ENCODE measurements around the gene COX6B2.

The COX6B2 gene

DNA sequence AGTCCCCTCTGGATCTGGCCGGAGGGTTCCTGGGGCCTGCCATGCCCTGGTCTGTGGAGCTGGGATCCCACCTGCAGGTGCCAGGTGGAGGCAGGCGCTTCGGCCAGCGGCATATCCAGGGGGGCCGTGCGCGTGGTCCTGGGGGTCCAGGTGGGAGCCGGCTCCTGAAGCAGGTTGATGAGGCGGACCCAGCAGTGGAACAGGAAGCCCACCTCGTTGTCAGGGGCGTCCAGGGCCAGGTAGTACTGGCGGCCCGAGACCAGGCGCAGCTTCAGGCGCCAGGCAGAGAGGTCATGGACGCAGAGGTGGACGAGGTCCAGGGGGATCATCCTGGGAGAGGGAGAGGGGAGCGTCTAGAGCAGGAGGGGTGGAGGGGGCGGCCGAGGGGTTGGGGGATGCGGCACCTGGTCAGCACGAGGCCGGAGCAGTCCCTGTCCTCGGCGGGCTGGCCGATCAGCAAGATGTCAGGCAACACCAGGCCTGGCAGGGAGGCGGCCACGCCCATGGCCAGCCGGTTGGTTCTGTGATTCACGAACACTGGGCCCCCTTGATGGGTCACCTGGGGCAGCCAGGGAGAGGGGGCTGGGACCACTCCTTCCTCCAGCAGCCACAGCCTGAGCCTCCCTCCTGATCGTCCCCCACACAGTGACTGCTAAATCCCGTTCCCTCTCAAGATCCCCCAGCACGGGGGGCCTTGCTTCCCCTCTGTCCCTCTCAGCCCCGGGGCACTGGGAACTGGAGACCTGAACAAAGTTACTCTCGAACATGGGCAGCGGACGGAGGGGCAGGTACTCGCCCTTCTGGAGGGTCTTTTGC is 7.9 kb upstream of the COX6B2 start:
- DNase-seq (ENCODE audit: low spot score) = no peak

DNA sequence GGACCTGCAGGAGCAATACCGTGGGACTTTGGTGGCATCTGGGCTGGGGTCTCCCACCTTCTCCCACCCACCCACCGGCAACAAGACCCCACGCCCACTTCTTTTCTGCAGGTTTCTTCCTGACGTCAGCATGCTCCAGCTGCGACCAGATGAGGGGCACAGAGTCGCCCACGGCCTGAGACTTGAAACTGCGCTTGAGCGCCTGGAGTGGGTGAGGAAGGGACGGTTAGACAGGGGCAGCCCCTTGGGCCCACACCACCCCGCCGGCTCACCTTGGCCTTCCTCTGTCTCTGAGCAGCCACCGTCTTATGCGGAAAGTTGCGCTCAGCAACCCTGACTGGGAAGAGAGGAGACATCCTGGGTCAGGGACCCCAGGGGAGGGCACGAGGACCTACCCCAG is 6.4 kb upstream of the COX6B2 start:
- DNase-seq (ENCODE audit: low spot score) = no peak

DNA sequence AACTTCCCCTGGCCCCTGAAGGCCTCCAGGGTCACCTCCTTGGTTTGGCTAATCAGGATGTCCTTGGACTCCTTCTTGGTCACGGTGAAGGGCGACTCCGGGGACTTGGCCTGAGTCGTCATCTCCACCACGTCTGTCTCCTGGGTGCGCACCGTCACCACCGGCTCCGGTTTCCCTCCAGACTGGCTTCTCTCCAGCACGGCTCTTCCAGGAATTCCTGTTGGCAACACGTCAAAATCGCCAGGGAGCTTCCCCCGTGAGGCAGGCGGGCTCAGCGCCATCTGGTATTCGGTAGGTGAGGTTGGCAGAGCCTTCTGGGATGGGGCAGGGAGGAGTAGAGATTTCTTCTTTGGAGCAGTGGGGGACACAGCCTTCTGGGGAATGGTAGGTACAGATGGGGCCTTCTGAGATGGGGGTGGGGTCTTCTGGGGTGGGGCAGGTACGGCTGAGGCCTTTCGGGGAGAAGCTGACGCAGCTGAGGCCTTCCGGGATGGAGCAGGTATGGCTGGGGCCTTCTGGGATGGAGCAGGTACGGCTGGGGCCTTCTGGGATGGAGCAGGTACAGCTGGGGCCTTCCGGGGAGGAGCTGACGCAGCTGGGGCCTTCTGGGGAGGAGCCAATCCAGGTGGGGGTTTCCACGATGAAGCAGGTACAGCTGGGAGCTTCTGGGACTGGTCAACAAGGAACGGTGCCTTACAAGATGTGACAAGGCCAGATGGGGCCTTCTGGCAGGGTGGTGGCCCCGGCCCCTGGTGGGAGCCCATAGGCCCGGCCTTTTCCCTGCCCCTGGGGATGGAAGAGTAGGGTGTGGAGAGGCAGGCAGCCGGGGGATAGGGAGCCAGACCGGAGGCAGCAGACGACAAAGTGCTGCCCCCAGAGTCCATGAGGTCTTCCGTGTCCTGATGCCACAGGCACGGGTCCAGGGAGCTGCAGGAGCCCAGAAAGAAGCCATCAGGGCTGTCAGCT is 4.7 kb upstream of the COX6B2 start:
- DNase-seq (ENCODE audit: low spot score) = no peak

DNA sequence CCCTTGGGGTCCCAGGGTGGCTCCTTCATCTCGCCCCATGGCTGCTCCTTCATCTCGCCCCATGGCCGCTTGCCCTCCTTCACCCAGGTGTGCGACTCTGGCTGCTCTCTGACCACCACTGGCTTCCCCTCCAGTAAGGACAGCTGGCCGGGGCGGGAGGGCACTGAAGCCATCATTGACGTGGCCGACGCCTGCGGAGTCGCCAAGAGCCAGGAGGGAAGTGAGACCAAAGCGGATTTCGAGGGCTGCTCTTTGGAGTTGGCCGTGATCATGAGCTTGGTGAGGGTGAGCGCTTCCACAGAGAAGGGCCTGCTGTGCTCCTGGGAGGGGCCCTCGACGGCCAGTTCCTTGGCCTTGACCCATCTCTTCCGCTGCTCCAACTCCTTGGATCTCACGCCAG is 4.0 kb upstream of the COX6B2 start:
- no peak for DNase-seq (ENCODE audit: low spot score)

DNA sequence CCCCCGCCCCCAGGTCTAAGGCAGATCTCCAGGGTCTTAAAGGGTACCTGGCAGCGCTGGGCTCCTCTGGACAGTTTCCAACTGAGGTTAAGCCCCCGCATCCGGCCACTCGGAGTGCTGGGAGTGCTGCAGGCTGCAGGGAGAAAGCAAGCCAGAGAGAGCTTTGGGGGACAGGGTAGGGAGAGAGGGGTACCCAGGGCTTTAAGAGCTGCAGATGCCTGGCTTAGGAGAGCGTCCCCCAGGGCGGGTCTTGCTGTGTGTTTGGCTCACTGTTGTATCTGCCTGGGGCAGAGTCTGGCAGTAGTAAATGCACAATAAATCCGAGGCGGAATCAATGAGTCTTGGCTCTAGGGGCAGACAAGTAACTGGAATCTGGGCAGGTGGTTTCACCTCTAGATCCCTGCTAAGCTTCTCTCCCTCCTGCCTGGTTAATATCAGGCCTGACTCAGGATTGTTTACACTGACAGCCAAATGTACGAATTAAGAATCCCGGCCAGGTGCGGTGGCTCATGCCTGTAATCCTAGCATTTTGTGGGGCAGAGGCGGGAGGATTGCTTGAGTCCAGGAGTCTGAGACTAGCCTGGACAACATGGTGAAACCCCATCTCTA is 798 bp upstream of the COX6B2 start:
- no peak for DNase-seq (ENCODE audit: low spot score)

DNA sequence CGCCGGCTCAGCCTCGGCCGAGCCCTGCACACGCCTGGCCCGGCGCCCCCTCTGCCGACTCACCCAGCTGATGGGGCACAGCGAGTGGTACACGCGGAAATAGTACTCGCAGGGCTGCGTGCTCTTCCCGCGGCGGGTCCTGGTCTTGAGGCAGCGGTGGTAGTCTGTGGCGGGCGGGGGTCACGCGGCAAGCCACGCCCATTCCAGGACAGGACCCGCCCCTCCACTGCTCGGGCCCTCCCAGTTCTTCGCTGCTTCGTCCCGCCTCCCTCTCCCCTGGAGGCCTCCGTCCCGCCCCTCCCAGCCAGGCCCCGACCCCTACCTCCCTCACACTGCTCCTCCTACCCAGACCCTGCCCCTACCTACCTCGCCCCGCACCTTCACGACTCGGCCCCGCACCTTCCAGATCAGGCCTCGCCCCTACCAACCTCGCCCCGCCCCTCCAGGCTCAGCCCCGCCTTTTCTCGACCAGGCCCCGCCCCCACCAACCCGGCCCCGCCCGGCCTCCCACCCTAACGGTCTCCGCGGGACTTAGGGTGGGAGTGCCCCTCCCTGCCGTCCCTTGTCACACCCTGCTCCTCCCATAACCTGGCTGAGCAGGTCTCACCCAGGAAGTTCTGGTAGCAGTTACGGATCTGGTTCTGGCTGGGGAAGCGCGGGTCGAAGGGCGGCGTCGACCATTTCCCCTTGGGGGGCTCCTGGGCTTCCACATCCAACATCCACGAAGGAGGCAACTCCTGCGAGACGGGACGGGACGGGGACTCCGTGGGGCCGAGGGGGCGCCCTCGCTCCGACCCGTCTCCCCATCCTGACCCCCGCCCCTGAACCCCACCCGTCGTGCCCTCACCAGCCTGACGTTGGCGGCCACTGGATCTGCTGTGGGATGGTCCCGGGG is 469 bp downstream of the COX6B2 start:
- peak; percentile 87 for DNase-seq (ENCODE audit: low spot score)

DNA sequence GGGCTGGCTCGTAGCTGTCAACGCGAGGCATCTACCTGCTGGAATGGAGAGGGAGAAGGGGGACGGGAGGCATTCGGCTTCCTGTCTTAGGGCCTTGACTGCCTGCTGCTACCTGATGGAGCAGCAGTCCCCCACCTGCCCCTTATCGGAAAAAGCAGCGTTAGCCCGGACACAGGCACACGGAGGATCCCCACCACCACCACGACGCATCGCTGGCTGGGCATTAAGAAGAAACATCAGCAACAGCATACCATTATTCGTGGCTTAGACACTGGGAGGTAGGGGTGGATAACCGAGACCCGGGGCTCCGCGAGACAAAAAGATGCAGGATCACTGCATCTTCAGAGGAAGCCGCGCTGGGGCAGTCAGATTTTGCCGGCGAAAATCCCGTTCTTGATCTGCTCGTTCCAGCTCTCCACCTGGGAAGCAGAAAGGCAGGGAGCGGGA is 1.1 kb downstream of the COX6B2 start:
- no peak for DNase-seq (ENCODE audit: low spot score)

DNA sequence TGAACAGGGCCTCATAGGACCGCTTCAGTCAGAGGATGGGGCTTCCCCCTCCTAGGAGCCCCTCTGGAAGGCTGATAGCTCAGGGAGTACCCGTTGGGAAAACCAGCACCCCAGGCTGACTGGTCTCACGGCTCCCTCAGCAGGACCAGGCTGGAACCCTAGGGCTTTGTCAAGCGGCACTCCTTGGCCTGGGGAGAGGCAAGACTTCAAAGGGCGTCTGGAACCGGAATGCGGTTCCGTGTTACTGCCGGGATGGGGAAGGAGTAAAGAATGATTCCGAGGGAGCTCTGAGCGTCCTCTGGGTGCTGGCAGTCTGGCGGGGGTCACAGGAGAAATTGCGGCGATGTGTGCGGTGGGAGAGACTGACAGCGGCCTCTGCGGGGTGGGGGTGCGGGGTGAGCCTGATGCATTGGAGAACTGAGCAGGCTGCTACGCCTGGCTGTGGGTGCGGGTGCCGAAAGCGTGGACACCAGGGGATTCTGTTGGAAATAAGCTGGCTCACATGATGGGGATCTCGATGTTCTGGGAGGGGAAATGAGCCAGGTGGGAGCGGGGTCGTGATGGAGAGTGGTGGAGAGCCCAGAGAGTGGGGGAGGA is 1.9 kb downstream of the COX6B2 start:
- no peak for DNase-seq (ENCODE audit: low spot score)

DNA sequence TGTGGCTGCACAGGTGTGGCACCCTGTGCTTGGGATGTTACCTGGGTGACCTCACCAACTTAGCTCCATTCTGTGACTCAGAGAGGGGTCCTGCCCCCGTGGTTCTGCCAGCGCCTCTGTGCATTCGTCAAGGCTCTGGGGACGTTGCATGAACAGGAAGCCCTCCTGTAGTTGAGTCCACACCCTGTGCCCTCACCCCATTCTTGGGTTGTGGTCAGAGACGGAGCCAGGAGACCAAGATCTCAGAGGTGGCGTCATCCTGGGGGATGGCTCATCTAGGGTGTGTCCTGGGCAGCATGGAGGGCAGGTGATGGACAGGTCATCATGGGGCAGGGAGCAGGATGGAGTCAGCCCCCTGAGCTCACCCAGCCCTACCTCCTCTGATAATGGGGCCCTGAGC is 2.5 kb downstream of the COX6B2 start:
- DNase-seq (ENCODE audit: low spot score) = no peak

DNA sequence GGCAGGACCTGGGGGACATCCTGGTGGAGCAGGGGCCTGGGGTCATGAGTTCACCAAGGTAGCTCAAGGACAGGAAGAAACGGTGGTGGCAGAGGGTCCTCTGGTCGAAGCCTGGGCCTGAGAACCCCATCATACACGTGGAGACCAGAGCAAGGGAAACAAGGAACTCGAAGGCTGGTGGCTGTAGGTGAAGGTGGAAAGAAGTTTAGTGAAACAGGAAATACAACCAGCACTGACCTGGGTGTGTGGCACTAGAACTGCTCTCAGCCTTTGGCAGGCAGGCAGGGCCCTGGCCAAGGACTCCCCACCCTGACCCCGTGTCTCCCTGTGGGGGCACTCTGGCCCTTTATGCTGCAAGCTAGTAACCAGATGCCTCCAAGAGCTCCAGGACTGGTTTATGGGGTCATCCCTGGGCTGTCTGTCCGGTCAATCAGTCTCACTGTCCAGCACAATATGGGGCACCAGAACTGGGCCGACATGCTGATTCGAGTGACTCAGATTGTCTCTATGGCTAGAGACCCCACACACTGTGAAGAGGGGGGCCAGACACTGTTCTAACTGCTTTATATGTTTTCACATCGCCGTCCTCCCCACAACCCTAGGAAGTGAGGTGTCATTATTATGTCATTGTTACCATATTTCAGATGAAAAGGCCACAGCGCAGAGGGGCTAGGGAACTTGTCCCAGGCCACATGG is 3.8 kb downstream of the COX6B2 start:
- no peak for DNase-seq (ENCODE audit: low spot score)

DNA sequence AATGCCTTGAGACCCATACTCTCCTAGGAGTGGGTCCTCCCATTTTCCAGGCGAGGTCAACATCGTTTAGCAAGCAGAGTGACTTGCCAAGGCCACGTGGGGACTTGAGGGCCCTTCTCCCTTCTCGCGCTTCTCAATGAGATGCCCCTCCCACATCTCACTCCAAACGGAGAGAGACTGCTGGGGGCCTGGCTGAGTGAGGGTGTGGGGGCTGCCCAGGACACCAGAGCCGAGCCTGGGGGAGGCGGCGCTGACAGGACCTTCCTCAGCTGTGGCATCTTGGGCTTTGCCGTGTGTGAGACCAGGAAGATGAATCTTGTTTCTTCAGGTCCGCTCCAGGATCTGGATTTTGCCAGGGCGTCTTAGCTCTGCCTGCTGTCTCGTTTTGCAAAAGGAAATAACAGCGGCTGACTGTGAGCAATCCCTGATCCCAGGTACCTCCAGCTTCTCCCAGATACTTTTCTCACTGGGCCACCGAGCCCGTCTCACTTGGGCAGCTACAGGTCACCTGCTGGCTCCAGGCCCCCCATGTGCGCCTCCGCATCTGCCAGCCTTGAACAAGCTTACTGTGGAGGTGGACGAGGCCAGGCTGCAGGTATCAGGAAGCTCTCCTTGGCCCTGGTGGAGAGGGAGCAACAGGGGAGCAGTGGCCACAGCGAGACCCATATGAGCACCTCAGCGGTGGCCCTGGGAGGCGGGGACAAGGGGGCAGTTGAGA is 6.0 kb downstream of the COX6B2 start:
- no peak for DNase-seq (ENCODE audit: low spot score)

DNA sequence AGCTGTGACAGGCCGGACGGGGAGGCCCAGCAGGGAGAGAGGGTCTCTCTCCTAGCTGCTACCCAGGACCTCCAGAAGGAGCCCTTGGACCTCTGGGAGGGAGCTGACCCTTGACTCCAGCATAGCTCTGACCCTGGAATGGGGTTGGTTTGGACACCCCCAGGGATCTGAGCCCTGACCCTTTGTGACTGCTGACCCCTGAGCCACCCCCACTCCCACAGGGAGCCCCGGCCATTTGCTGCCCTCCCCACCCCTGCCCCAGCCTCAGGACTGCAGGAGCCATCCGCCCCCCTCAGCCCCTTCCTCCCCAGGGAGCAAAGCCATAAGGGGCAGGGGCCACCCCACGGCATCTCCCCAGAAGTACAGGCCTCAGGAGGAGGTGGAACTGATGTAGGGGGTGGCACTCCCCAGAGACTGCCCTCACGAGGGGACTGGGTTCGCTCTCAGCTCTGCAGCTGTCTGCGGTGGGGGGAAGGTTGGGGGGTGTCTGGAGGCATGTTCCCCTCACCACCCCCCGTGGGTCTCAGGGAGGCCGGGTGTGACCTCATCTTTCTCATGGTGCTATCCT is 7.0 kb downstream of the COX6B2 start:
- no peak for DNase-seq (ENCODE audit: low spot score)

DNA sequence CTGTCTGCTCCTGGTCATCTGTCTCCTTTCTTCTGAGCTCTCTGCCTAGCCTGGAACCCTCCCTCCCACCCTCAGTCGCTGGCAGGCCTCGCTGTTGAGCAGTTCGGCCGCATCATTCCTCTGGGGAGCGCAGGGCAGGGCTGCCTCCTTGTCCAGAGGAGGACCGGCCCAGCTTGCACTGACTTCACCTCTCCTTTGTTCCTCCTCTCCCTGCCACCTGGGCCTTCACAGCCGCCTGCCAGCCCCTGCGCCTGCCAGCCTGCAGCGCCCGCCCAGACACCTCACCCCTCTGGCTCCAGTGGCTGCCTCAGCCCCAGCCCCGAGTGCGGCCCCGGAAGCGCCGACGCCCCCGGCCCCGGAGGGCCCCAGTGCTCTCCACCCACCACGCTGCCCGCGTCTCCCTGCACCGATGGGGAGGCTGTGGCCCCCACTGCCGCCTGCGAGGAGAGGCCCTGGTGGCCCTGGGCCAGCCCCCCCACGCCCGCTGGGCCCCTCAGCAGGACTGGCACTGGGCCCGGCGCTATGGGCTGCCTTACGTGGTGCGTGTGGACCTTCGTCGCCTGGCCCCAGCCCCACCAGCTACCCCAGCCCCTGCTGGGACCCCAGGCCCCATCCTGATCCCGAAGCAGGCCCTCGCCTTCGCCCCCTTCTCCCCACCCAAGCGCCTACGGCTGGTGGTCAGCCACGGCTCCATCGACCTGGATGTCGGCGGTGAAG is 7.6 kb downstream of the COX6B2 start:
- DNase-seq (ENCODE audit: low spot score) = no peak

DNA sequence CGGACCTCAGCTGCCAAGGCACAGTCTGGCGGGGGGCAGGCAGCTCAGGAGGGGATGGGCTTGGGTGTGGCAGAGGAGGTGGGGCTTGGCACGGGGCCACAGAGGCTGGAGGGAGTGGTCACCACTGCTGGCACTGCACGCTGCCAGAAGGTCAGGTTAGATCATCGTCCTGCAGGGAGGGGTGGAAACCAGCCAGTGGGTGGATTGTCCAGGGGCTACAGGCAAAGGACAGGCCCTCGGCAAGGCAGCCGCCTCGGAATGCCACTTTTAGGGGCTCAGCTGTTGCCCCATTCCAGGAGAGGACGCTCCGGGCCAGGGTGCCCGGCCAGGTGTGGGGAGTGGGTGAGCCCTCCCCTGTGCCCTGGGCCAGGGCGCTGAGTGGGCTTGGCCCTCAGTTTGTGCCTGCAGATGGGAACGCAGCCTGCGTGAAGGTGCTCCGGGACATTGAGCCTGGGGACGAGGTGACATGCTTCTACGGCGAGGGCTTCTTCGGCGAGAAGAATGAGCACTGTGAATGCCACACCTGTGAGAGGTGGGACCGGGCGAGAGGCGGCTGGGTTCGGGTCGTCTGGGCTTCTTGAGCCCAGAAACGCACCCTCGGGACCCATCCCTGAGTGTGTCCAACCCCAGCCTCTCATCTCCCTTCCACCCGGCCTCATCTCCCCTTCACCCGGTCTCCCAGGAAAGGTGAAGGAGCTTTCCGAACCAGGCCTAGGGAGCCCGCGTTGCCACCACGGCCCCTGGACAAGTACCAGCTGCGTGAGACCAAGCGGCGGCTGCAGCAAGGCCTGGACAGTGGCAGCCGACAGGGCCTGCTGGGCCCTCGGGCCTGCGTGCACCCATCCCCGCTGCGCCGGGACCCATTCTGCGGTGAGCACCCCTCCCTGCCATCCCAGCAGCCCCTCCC is 8.4 kb downstream of the COX6B2 start:
- no peak for DNase-seq (ENCODE audit: low spot score)

DNA sequence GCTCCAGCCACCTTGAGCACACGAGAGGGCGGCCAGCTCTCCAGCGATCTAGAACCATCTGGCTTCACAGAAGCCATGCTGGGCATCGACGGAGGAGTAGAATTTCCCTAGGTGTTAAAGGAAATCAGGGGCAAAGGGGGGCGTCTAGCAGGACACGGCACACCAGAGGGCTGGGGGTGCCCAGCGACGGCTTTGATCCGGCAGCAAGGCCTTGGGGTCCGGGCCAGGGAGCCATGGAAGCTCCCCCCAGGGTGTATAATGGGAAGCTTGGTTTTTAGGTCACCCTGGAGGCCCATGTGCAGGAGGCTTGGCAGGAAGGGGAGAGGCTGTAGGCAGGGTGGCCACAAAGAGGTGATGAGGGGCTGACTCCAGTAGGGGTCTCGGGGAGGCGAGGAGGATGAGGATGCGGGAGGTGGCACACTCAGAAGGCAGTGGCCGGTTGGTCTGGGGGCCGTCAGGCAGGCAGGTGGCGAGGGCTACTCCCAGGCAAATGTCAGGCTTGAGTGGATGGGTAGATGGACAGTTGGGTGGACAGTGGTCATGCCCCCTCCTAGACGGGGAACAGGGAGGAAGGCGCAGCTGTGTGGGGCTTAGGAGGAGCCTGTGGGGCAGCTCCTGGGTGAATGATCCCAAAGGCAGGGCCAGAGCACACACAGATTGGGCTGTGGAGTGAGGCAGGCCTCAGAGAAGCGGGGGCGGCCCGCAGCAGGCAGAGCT is 9.3 kb downstream of the COX6B2 start:
- DNase-seq (ENCODE audit: low spot score) = no peak

DNA sequence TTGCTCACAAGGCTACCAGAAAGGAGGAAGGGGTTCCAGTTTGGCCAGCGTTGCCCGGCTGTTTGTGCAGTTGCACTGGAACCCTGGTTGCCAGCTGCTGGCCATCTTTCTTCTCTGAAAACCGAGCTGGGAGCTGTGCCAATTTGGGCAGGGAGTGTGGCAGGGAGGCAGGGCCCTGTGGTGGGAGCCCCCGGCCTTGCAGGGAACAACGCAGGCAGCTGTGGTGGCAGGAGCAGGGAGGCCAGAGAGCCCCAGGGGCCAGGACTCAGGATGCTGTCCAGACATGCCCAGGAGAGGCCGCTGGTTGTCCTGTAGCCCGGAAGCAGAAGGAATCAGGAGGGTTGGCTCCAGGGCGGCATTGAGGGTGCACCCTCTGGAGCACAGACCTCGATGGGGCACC is 10.1 kb downstream of the COX6B2 start:
- DNase-seq (ENCODE audit: low spot score) = no peak
